Measurements from ENCODE around the gene ZMIZ2.

Gene ZMIZ2

GRCh38 chr7:44750424-44750823 lies 1.8 kb downstream of the ZMIZ2 start:
- TF ChIP-seq CTCF (IDR thresholded peaks at IDR 0.05): no peak

DNA sequence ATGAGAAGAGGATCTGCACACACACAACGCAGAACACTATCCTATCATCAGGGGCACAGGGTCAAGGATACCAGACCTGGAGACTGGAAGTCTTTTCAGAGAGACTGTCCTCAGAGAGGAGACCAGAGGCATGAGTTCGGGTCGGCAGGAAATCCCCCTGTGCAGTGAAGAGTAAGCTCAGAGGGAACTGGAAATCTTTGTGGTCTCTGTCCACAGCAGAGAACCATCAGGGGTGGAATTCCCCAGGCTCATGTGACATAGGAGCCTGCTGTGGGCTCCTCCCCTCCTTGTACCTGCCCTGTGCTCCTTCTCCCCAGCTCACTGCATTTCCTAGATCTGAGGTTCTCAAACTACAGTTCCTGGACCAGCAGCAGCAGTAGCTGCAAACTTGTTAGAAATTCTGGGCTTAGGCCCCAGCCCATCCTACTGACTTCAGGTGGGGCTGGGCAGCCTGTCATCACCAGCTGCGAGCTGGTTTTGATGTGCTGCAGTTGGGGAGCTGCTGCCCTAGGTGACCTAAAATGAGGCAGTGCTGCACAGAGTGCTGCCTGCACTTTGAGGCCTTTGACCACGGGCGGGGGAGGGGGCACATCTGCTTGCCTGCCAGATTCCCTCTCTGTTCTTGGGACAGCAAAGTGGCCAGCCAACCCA lies 2.4 kb downstream of the ZMIZ2 start:
- no peak for TF ChIP-seq CTCF (IDR thresholded peaks at IDR 0.05)

DNA sequence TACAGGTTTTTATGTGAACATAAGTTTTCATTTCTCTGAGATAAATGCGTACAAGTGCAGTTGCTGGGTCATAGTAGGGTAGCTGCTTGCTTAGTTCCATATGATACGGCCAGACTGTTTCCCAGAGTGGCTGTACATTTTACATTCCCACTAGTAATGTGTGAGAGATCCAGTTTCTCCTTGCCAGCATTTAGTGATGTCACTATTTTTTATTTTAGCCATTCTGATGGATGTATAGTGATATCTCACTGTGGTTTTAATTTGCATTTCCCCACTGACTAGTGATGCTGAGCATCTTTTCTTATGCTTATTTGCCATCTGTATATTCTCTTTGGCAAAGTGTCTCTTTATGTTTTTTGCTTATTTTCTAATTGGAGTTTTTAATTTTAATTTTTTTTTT lies 4.2 kb downstream of the ZMIZ2 start:
- TF ChIP-seq CTCF (IDR thresholded peaks at IDR 0.05): no peak

DNA sequence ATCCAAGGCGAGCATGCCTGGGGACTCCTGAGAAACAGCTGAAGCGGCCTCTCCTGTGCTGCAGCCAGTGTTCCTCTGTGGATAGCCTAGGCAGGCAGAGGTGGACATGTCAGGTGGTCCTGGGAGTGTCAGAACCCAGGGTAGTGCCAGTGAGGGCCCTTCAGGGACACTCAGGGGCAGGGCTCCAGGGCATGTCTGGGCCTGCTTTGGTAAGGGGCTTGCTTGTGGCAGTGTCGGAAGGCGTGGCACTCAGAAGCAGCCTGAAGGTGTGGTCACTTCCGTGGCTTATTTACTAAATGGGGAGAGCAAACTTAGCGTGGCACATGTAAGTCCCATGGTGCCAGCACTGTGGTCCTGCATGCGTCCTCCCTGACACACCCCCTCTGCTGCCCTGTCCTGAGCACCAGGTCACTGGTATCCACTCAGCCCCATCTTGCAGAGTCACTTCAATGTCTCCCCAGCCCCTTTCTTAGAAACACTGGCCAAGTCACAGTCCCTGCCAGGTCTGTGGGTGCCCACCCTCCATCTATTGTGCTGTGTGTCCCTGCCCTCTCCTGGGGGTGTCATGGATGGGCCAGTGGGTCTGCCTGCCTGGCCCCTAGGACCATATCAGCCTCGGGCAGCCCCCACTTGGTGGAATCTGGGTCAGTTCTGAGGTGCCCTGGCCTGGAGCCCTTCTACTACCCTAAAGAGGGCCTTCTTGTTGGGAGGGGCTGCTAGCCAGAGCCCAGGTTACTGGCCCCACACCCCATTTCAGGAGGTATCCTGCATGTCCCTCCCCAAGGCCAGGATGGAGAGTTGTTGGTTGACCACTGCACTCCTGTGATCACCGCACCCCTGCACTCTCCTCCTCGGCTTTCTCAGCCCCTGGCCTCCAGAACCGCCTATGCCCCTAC lies 6.4 kb downstream of the ZMIZ2 start:
- TF ChIP-seq CTCF (IDR thresholded peaks at IDR 0.05): no peak

GRCh38 chr7:44755698-44756627 lies 7.3 kb downstream of the ZMIZ2 start:
- no peak for TF ChIP-seq CTCF (IDR thresholded peaks at IDR 0.05)

DNA sequence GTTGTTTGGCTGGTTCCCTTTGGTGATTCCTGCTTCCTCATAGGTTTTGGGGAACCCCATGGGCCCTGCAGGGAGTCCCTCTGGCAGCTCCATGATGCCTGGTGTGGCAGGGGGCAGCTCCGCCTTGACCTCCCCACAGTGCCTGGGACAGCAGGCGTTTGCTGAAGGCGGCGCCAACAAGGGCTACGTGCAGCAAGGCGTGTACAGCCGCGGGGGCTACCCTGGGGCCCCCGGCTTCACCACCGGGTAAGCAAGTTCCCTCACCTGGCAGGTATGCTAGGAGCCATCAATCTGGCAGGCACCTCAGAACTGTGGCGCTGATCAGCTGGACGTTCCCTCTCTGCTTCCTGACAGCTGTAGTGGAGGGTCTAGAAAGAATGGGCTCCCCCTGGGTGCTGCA lies 8.3 kb downstream of the ZMIZ2 start:
- TF ChIP-seq CTCF (IDR thresholded peaks at IDR 0.05): no peak

DNA sequence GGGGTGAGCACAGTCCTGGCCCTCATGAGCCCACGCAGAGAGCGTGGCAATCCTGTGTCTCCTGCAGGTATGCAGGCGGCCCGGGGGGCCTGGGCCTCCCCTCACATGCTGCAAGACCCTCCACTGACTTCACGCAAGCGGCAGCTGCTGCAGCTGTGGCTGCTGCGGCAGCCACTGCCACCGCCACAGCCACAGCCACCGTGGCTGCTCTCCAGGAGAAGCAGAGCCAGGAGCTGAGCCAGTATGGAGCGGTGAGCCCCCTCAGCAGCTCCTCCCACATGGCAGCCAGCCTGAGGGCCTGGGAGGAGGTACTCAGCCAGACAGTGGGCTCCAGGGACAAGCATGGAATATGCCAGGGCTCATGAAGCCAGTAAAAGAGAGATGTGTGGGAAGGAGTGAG lies 8.7 kb downstream of the ZMIZ2 start:
- no peak for TF ChIP-seq CTCF (IDR thresholded peaks at IDR 0.05)
